Measurements from ENCODE around the gene MT3.

GRCh38 chr16:56636616-56637413 lies 47.5 kb downstream of the MT3 start:
- TF ChIP-seq, protein P1, sequence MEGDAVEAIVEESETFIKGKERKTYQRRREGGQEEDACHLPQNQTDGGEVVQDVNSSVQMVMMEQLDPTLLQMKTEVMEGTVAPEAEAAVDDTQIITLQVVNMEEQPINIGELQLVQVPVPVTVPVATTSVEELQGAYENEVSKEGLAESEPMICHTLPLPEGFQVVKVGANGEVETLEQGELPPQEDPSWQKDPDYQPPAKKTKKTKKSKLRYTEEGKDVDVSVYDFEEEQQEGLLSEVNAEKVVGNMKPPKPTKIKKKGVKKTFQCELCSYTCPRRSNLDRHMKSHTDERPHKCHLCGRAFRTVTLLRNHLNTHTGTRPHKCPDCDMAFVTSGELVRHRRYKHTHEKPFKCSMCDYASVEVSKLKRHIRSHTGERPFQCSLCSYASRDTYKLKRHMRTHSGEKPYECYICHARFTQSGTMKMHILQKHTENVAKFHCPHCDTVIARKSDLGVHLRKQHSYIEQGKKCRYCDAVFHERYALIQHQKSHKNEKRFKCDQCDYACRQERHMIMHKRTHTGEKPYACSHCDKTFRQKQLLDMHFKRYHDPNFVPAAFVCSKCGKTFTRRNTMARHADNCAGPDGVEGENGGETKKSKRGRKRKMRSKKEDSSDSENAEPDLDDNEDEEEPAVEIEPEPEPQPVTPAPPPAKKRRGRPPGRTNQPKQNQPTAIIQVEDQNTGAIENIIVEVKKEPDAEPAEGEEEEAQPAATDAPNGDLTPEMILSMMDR (IDR thresholded peaks at IDR 0.05) = no peak
- TF ChIP-seq POLR2A (IDR thresholded peaks at IDR 0.05) = no peak

Data from lower leg skin (tissue), 3 donors.